ENCODE results near the gene MAD1L1. TPM values are rescaled to one million over a fixed set of nuclear protein-coding genes. Genes with fewer than 3 reads are reported as not detected.

MAD1L1 gene
- total RNA-seq, 1 donor from 2014 or later: 16.2 TPM

DNA sequence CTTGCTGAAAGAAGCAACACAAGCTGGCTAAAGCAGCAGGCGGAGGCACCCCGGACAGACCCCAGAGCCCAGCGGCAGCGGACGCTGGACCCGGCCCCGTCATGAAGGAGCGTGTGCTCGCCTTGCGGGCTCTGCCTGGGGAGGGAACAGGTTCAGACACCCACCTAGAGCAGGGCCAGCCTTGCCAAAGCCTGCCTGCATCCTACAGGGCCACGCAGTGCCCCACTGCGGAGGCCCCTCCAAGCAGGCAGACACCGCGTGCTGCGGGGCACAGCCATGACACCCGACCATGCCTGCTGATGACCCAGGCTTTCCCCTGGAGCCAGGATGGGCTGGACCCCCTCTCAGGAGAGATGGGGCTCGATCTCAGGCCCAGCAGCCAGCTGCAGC, 91.7 kb downstream of the MAD1L1 start:
- Histone ChIP-seq H3K27me3 (ENCODE audit: low read depth) (no peaks in the 10 kb centered on the region), H3K27ac (replicated peaks) (no peak overlapping the region), H3K9me3 (replicated peaks) (no peaks in the 10 kb centered on the region), H3K4me1 (peaks cover 15% of the 10 kb centered on the region), H3K4me3 (no peak overlapping the region), H3K36me3 (peaks cover 16% of the 10 kb centered on the region)
- DNase-seq: no peak
- TF ChIP-seq, protein P1, sequence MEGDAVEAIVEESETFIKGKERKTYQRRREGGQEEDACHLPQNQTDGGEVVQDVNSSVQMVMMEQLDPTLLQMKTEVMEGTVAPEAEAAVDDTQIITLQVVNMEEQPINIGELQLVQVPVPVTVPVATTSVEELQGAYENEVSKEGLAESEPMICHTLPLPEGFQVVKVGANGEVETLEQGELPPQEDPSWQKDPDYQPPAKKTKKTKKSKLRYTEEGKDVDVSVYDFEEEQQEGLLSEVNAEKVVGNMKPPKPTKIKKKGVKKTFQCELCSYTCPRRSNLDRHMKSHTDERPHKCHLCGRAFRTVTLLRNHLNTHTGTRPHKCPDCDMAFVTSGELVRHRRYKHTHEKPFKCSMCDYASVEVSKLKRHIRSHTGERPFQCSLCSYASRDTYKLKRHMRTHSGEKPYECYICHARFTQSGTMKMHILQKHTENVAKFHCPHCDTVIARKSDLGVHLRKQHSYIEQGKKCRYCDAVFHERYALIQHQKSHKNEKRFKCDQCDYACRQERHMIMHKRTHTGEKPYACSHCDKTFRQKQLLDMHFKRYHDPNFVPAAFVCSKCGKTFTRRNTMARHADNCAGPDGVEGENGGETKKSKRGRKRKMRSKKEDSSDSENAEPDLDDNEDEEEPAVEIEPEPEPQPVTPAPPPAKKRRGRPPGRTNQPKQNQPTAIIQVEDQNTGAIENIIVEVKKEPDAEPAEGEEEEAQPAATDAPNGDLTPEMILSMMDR (IDR thresholded peaks at IDR 0.05; ENCODE audit: borderline replicate concordance): no peak
- intact Hi-C loops (cut with micrococcal nuclease): no loop called here

DNA sequence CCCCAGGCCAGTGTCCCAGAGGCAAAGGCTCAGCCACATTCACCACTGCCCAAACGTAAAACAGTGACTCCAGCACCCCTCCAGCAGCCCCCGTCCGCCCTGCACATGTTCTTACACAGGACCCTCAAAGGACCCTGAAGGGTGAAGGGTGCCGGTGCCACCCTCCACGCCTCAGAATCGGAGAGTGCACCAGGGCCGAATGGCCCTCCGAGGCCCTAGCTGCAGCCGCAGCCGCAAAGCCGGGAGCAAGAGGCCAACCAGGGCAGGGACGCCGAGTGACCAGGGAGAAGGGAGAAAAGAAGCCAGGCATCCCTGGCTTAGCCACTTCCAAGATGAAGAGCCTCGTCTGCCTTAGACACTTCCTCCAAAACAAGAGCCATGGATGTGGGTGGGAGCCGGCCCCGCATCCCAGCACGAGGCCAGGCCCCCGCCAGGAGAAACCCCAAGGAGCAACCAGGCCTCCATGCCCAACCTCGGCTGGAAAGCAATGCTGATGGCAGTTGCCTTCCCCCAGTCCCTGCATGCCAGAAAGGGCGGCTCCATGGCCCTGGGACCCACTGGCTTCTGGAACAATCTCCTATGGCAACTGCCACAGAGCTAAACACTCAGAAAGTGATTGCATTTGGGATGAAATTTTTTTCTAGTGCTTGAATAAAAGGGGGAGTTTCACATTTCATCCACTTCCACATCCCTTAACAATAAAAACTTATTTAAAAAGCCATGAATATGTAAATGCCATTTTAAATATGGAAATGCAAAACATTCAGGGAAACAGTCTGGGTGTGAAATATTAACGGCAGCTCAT, 92.3 kb downstream of the MAD1L1 start:
- Histone ChIP-seq H3K27ac (replicated peaks) (no peak overlapping the region), H3K36me3 (peaks cover 16% of the 10 kb centered on the region), H3K4me1 (peaks cover 15% of the 10 kb centered on the region), H3K27me3 (ENCODE audit: low read depth) (no peaks in the 10 kb centered on the region), H3K4me3 (no peak overlapping the region), H3K9me3 (replicated peaks) (no peaks in the 10 kb centered on the region)
- intact Hi-C loops (cut with micrococcal nuclease): no loop called here
- TF ChIP-seq, protein P1 (IDR thresholded peaks at IDR 0.05; ENCODE audit: borderline replicate concordance): no peak
- no peak for DNase-seq

DNA sequence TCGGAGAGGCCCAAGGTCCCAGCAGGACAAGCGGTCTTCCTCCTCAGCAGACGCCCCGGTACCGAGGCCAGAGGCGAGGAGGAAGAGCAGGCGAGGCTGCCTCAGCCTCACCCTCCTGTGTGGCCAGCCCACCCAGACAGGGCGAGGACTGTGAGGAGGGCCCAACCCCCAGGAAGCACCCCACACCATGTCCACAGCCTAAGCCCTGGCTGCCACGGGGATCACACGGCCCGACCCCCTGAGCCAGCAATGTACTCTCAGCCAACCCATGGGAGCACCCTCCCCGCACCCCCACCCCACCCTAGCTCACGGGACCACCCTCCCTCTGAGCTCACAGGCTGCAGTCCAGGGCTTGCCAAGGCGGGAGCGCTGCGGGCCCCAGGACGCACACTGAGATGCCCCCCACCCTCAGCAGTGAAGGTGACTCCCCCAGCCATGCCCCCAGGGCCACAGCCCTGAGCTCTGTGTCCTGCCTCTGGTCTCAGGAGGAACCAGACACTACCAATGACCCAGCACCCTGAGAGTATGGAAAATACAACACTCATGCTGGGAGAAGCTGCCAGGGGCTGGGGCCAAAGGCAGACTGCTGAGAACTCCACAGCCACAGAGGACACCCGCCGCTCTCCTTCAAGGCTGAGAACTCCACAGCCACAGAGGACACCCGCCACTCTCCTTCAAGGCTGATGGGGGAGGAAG, 93.6 kb downstream of the MAD1L1 start:
- no peak for DNase-seq
- H3K36me3 ChIP-seq: peaks cover 8% of the 10 kb centered on the region
- H3K4me3 ChIP-seq: no peak overlapping the region
- H3K4me1 ChIP-seq: peaks cover 15% of the 10 kb centered on the region
- H3K27me3 ChIP-seq (ENCODE audit: low read depth): no peaks in the 10 kb centered on the region
- H3K27ac ChIP-seq (replicated peaks): no peak overlapping the region
- TF ChIP-seq, protein P1 (IDR thresholded peaks at IDR 0.05; ENCODE audit: borderline replicate concordance): no peak
- intact Hi-C loops (cut with micrococcal nuclease): no loop called here
- H3K9me3 ChIP-seq (replicated peaks): no peaks in the 10 kb centered on the region

DNA sequence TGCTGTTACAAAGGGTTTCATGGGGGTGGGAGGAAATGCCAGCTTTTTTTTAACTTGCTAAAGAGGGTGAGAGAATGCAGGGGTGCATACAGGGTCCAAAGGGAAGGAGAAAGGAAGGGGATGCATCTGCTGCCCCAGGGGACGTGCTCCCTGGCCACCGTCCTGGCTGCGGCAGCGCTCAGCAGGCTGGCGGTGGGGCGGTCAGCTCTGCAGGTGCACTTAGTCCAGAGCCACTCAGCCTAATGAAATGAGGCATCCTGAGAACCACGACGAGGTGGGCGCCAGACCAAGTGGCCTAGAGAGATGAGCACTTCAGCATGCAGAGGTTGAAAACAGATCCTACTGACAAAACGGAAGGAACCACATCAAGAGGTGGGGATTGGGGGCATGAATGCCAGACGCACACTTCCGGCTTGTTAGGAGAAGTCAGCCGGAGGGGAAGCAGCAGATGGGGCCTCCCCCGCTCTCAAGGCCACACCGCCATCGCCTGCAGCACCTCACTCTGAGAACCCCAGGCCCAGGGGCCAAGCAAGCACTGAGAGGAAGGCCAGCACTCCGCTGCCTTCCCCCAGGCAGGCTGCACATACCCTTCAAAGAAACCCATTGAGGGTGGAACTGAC, 94.5 kb downstream of the MAD1L1 start:
- Histone ChIP-seq H3K4me1 (peaks cover 15% of the 10 kb centered on the region), H3K9me3 (replicated peaks) (no peaks in the 10 kb centered on the region), H3K27ac (replicated peaks) (no peak overlapping the region), H3K4me3 (no peak overlapping the region), H3K27me3 (ENCODE audit: low read depth) (no peaks in the 10 kb centered on the region), H3K36me3 (peaks cover 9% of the 10 kb centered on the region)
- intact Hi-C loops (cut with micrococcal nuclease): no loop called here
- no peak for DNase-seq
- TF ChIP-seq, protein P1 (IDR thresholded peaks at IDR 0.05; ENCODE audit: borderline replicate concordance): no peak

DNA sequence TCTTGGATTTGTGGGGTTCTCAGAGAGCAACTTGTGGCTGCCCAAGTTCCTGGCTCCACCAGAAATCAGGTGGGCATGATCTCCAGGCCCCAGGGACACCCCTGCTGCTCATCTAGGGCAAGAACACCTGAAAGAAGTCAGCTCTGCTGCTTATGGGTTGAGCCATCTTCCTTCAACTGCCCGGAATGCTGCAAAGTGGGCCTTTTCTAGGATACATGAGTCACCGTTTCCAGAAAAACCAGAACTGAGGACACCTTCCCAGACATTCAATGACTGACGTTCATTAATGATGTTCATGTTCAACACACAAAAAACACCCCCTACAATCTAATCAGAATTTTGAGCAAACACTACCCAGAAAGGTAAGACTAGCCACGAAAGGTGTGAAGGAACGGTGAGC, 98.0 kb downstream of the MAD1L1 start:
- TF ChIP-seq, protein P1 (IDR thresholded peaks at IDR 0.05; ENCODE audit: borderline replicate concordance): no peak
- intact Hi-C loops (cut with micrococcal nuclease): no loop called here
- Histone ChIP-seq H3K27ac (replicated peaks) (no peak overlapping the region), H3K4me3 (no peak overlapping the region), H3K36me3 (peaks cover 12% of the 10 kb centered on the region), H3K9me3 (replicated peaks) (no peaks in the 10 kb centered on the region), H3K27me3 (ENCODE audit: low read depth) (no peaks in the 10 kb centered on the region), H3K4me1 (peaks cover 5% of the 10 kb centered on the region)
- DNase-seq: no peak

Measured in left ventricle myocardium inferior (tissue), 1 donor.